Stimulated activated effector memory CD8-positive, alpha-beta T cell treated with anti-CD3 and anti-CD28 coated beads, Interleukin-12 subunit alpha, Interleukin-12 subunit beta, amount 100 ng/mL, for 72 hours (primary cell): ENCODE data around the gene SELENOF.
"Not testable (repeated sequence)": the region's sequence is repeated elsewhere in the genome, so short reads cannot be mapped to it uniquely, and the experiment has no call there.

Experiments used
- ATAC-seq: fragments of 150-1000 bp; cut with Tn5 transposase; 2 replicates; pipeline ENCODE4 v1.10.0; 2021
- DNase-seq, 2 donors: peaks; one replicate each; pipeline ENCODE4 v3.0.0; 2021 to 2022; ENCODE audit warnings: low spot score in 2 of 2
- H3K27ac Mint-ChIP-seq: one replicate; pipeline ENCODE4 v1.8.0; 2022; ENCODE audit warnings: mild to moderate bottlenecking, mixed read lengths
- H3K36me3 Mint-ChIP-seq: one replicate; pipeline ENCODE4 v1.8.0; 2022; ENCODE audit warnings: mild to moderate bottlenecking, mixed read lengths
- H3K4me1 Mint-ChIP-seq: one replicate; pipeline ENCODE4 v1.8.0; 2022; ENCODE audit warnings: mixed read lengths
- H3K4me3 Mint-ChIP-seq: one replicate; pipeline ENCODE4 v1.8.0; 2022; ENCODE audit warnings: mild to moderate bottlenecking, mixed read lengths
- H3K9me3 Mint-ChIP-seq: one replicate; pipeline ENCODE4 v1.8.0; 2022; ENCODE audit warnings: mixed read lengths

Gene SELENOF

DNA sequence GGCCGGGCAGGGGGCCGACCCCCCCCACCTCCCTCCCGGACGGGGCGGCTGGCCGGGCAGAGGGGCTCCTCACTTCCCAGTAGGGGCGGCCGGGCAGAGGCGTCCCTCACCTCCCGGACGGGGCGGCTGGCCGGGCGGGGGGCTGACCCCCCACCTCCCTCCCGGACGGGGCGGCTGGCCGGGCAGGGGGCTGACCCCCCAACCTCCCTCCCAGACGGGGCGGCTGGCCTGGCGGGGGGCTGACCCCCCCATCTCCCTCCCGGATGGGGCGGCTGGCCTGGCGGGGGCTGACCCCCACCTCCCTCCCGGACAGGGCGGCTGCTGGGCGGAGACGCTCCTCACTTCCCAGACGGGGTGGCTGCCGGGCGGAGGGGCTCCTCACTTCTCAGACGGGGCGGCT, 14.5 kb downstream of the SELENOF start:
- not testable (repeated sequence) for H3K27ac Mint-ChIP-seq, H3K9me3 Mint-ChIP-seq, ATAC-seq, DNase-seq, H3K4me1 Mint-ChIP-seq, H3K4me3 Mint-ChIP-seq
- H3K36me3 Mint-ChIP-seq: peaks cover 68% of the 10 kb centered on the region

DNA sequence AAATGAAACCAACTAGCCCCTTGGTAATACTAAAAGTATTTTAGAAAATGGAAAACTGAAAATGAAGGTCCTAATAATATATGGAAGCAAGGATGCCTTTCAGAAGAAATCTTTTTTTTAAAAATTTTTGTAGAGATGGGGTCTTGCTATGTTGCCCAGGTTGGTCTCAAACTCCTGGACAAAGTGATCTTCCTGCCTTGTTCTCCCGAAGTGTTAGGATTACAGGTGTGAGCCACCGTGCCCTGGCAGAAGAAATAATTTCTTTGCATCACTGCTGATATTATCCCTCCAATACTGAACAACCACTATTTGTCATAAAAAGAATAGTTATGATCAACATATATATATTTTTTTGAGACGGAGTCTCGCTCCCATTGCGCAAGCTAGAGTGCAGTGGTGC, 25.6 kb downstream of the SELENOF start:
- Mint-ChIP-seq H3K4me1 (peaks cover 17% of the 10 kb centered on the region), H3K27ac (no peak overlapping the region), H3K36me3 (peaks cover 17% of the 10 kb centered on the region), H3K9me3 (no peaks in the 10 kb centered on the region), H3K4me3 (no peak overlapping the region)
- DNase-seq (no peak), ATAC-seq (no peak)

- no peak overlapping the region for H3K27ac Mint-ChIP-seq
These were observed 26.3 kb downstream of the SELENOF start for GRCh38 chr1:86887479-86888162.

DNA sequence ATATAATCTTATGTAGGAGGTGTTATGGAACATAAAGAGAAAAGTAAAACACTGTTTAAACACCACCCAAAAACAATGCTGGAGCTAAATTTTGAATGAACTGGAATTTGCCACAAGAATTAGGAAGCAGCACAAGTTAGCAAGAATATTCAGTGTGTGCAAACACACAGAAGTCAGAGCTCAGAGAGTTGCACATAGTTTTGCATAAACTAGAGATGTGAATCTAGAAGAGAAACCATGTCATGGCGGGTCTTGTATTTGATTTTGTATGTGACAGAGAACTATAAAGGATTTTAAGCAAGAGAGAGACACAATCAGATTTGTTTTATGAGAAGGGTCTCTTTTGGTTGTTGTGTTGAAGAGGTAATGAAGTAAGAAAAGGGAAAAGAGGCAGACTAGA, 38.2 kb downstream of the SELENOF start:
- Mint-ChIP-seq H3K27ac (no peak overlapping the region), H3K4me1 (no peaks in the 10 kb centered on the region), H3K9me3 (no peaks in the 10 kb centered on the region), H3K36me3 (peaks cover 67% of the 10 kb centered on the region), H3K4me3 (no peak overlapping the region)
- DNase-seq: no peak
- ATAC-seq: no peak

More at GRCh38 chr1:86887479-86888162, 26.3 kb downstream of the SELENOF start:
- no peak for DNase-seq
- no peak for ATAC-seq
- H3K4me3 Mint-ChIP-seq: no peak overlapping the region
- peaks cover 17% of the 10 kb centered on the region for H3K36me3 Mint-ChIP-seq
- peaks cover 17% of the 10 kb centered on the region for H3K4me1 Mint-ChIP-seq
- no peaks in the 10 kb centered on the region for H3K9me3 Mint-ChIP-seq

DNA sequence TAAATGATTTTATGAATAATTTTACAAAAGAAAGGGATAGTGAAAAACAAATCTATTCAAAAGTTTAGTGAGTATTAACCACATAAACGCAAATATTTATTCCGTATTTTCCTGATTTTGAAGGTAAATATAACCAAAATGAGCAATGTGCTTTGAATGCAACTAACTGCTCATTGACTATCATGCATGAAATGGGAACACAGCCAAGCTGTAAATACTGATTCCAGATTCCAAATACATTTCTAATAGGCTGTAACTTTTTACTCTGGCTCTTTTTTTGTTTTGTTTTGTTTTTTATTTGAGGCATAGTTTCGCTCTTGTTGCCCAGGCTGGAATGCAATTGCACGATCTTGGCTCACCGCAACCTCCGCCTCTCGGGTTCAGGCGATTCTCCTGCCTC, 41.8 kb downstream of the SELENOF start:
- peaks cover 36% of the 10 kb centered on the region for H3K36me3 Mint-ChIP-seq
- no peak overlapping the region for H3K4me3 Mint-ChIP-seq
- ATAC-seq (no peak), DNase-seq (no peak)
- H3K4me1 Mint-ChIP-seq: peaks cover 18% of the 10 kb centered on the region
- H3K9me3 Mint-ChIP-seq: no peaks in the 10 kb centered on the region
- H3K27ac Mint-ChIP-seq: no peak overlapping the region

DNA sequence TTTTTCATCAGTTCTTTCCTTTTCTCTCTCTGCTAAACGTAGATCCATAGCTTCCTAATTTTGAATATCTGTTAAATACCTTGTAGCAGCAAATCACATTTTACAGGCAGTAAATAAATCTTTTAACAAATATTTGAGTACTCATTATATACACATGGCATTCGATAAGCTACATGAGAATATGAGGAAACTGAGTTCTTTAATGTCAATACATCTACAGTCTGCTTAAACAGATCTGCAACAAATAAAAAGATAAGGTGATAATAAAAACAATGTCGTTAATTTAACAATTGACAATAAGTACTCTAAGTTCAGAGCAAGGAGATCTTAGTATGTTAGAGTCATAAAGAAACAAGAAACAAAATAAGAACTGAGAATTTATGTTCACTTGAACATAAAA, 42.9 kb downstream of the SELENOF start:
- no peak overlapping the region for H3K4me3 Mint-ChIP-seq
- H3K27ac Mint-ChIP-seq: no peak overlapping the region
- peaks cover 40% of the 10 kb centered on the region for H3K36me3 Mint-ChIP-seq
- no peak for DNase-seq
- peaks cover 18% of the 10 kb centered on the region for H3K4me1 Mint-ChIP-seq
- ATAC-seq: no peak
- H3K9me3 Mint-ChIP-seq: no peaks in the 10 kb centered on the region

- Mint-ChIP-seq H3K36me3 (peaks cover 38% of the 10 kb centered on the region), H3K27ac (peak overlapping the region; percentile 49), H3K4me3 (no peak overlapping the region), H3K9me3 (no peaks in the 10 kb centered on the region), H3K4me1 (peaks cover 24% of the 10 kb centered on the region)
- DNase-seq: no peak
- ATAC-seq: peak; percentile 81
These were observed 45.4 kb downstream of the SELENOF start for GRCh38 chr1:86868477-86868876.

DNA sequence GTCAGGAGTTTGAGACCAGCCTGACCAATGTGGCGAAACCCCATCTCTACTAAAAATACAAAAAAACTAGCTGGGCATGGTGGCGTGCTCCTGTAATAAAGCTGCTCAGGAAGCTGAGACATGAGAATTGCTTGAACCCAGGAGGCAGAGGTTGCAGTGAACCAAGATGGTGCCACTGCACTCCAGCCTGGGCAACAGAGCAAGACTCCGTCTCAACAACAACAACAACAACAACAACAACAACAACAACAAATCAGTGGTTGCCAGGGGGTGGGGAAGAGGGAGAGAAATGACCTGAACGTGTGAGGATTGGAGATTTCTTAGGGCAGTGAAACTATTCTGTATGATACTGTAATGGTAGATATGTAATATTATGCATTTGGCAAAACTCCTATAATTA, 46.6 kb downstream of the SELENOF start:
- peaks cover 24% of the 10 kb centered on the region for H3K4me1 Mint-ChIP-seq
- not testable (repeated sequence) for ATAC-seq, H3K4me3 Mint-ChIP-seq, H3K27ac Mint-ChIP-seq, DNase-seq, H3K9me3 Mint-ChIP-seq
- peaks cover 30% of the 10 kb centered on the region for H3K36me3 Mint-ChIP-seq

- no peak for ATAC-seq
- peaks cover 24% of the 10 kb centered on the region for H3K4me1 Mint-ChIP-seq
- DNase-seq: no peak
- H3K9me3 Mint-ChIP-seq: no peaks in the 10 kb centered on the region
- no peak overlapping the region for H3K4me3 Mint-ChIP-seq
- no peak overlapping the region for H3K27ac Mint-ChIP-seq
- peaks cover 35% of the 10 kb centered on the region for H3K36me3 Mint-ChIP-seq
These were observed 47.3 kb downstream of the SELENOF start for GRCh38 chr1:86866665-86867064.

DNA sequence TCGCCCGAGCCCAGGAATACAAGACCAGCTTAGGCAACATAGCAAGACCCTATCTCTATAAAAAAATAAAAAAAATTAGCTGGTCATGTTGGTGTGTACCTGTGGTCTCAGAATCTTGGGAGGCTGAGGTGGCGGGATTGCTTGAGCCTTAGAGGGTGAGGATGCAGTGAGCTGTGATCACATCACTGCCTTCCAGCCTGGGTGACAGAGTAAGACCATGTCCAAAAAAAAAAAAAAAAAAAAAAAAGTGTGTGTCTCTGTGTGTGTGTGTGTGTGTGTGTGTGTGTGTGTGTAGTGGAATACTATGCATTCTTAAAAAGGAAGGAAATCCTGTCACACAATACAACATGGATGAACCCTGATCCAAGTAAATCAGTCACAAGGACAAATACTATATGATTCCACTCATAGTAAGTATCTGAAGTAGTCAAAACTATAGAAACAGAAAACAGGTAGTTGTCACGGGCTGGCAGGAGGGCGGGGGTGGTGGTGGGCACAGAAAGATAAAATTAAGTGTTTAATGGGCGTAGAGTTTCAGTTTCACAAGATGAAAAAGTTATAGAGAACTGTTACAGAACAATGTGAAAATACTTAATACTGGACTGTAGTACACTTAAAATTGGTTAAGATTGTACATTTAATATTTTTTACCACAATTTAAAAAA, 47.8 kb downstream of the SELENOF start:
- DNase-seq: no peak
- ATAC-seq: peak; percentile 55
- Mint-ChIP-seq H3K4me3 (no peak overlapping the region), H3K9me3 (no peaks in the 10 kb centered on the region), H3K4me1 (peaks cover 24% of the 10 kb centered on the region), H3K27ac (peak overlapping the region; percentile 43), H3K36me3 (peaks cover 40% of the 10 kb centered on the region)

GRCh38 chr1:86862920-86863319, 51.0 kb downstream of the SELENOF start:
- no peak for DNase-seq
- H3K4me1 Mint-ChIP-seq: peaks cover 6% of the 10 kb centered on the region

GRCh38 chr1:86861424-86861823, 52.5 kb downstream of the SELENOF start:
- Mint-ChIP-seq H3K4me3 (no peak overlapping the region), H3K27ac (peak overlapping the region; percentile 24)
- no peak for ATAC-seq

More at GRCh38 chr1:86862920-86863319, 51.0 kb downstream of the SELENOF start:
- ATAC-seq: no peak
- Mint-ChIP-seq H3K27ac (no peak overlapping the region), H3K4me3 (no peak overlapping the region), H3K9me3 (no peaks in the 10 kb centered on the region), H3K36me3 (peaks cover 45% of the 10 kb centered on the region)

GRCh38 chr1:86860424-86860823, 53.5 kb downstream of the SELENOF start:
- DNase-seq (no peak), ATAC-seq (no peak)
- H3K27ac Mint-ChIP-seq: no peak overlapping the region
- peaks cover 24% of the 10 kb centered on the region for H3K36me3 Mint-ChIP-seq
- H3K9me3 Mint-ChIP-seq: no peaks in the 10 kb centered on the region
- H3K4me1 Mint-ChIP-seq: peaks cover 2% of the 10 kb centered on the region
- no peak overlapping the region for H3K4me3 Mint-ChIP-seq

More at GRCh38 chr1:86861424-86861823, 52.5 kb downstream of the SELENOF start:
- H3K4me1 Mint-ChIP-seq: peaks cover 6% of the 10 kb centered on the region
- no peak for DNase-seq
- H3K36me3 Mint-ChIP-seq: peaks cover 34% of the 10 kb centered on the region
- no peaks in the 10 kb centered on the region for H3K9me3 Mint-ChIP-seq

- no peaks in the 10 kb centered on the region for H3K9me3 Mint-ChIP-seq
- no peak for DNase-seq
- H3K36me3 Mint-ChIP-seq: peaks cover 23% of the 10 kb centered on the region
- no peak overlapping the region for H3K27ac Mint-ChIP-seq
- no peaks in the 10 kb centered on the region for H3K4me1 Mint-ChIP-seq
- H3K4me3 Mint-ChIP-seq: no peak overlapping the region
- ATAC-seq: no peak
These were observed 53.9 kb downstream of the SELENOF start for GRCh38 chr1:86860020-86860419.

- H3K27ac Mint-ChIP-seq: peak overlapping the region; percentile 70
These were observed 55.2 kb downstream of the SELENOF start for GRCh38 chr1:86858524-86859261.

More at GRCh38 chr1:86858524-86859261, 55.2 kb downstream of the SELENOF start:
- Mint-ChIP-seq H3K4me1 (no peaks in the 10 kb centered on the region), H3K9me3 (no peaks in the 10 kb centered on the region), H3K36me3 (peaks cover 20% of the 10 kb centered on the region), H3K4me3 (no peak overlapping the region)
- ATAC-seq (no peak), DNase-seq (no peak)
